IPS-11a (cell line): ENCODE measurements around the gene ACAP1.
A peak's percentile ranks its signal among the peaks of the same experiment; 100 is the strongest.
"Not testable (repeated sequence)": the region's sequence is repeated elsewhere in the genome, so short reads cannot be mapped to it uniquely, and the experiment has no call there.

Experiments
- H3K4me3 ChIP-seq: one replicate; pipeline ENCODE4 v1.5.1; 2013; ENCODE audit warnings: low read depth, low read length, control low read depth

The ACAP1 gene

GRCh38 chr17:7354262-7354843 is 18.0 kb downstream of the ACAP1 start:
- no peak overlapping the region for H3K4me3 ChIP-seq

DNA sequence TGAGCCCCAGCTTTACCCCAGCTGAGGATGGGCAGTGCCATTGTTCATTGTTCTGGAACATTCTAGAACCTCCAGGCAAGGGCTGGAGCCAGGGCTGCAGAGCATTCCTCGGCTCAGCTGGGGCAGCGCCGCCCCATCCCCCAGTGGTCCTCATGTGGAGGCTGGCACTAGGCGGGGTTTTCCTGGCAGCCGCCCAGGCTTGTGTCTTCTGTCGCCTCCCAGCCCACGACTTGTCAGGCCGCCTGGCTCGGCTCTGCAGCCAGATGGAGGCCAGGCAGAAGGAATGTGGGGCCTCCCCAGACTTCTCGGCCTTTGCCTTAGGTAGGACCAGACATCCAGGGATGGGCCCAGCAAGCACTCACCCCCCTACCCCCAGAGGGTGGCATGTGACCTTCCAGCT is 18.7 kb downstream of the ACAP1 start, which contains the start of gene TMEM95:
TMEM95 (plus strand) TSS at position 104 of the 400 bp plus-strand sequence; CDS start at position 153, 49 bp downstream.
- H3K4me3 ChIP-seq, result no peak within 1 kb of the TSS

GRCh38 chr17:7355573-7355972 is 19.2 kb downstream of the ACAP1 start:
- H3K4me3 ChIP-seq, result no peak overlapping the region

- no peak overlapping the region for H3K4me3 ChIP-seq
Measured at GRCh38 chr17:7356072-7356549, 19.8 kb downstream of the ACAP1 start.

GRCh38 chr17:7356756-7357155 is 20.4 kb downstream of the ACAP1 start:
- no peak overlapping the region for H3K4me3 ChIP-seq

DNA sequence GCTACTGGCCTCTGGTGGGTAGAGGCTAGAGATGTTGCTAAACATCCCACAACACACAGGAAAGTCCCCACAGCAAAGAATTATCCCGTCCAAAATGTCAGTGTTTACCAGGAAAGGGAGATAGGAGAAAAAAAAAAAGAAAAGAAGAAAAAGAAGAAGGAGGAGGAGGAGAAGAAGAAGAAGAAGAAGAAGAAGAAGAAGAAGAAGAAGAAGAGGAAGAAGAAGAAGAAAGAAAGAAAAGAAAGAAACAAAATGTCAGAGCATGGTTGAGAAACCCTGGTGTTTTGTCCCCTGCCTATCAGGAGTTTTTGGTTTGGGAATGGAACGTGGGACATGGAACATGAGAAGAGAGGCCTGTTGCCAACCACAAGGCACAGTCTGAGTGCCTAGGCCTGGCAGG is 21.1 kb downstream of the ACAP1 start:
- no peak overlapping the region for H3K4me3 ChIP-seq

GRCh38 chr17:7361906-7362305 is 25.6 kb downstream of the ACAP1 start:
- H3K4me3 ChIP-seq, result no peak overlapping the region

DNA sequence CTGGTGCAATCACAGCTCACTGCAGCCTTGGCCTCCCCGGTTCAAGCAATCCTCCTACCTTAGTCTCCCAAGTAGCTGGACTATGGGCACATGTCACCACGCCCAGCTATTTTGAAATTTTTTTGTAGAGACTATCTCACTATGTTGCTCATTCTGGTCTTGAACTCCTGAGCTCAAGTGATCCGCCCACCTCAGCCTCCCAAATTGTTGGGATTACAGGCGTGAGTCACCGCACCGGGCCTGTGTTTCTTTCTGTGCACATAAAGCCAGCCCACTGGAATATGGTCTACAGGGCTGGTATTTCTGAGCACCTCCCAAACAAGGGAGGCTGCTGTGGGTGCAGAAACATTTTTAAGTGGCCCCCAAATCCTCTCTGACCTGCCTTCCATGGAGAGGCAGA is 27.0 kb downstream of the ACAP1 start:
- no peak overlapping the region for H3K4me3 ChIP-seq

DNA sequence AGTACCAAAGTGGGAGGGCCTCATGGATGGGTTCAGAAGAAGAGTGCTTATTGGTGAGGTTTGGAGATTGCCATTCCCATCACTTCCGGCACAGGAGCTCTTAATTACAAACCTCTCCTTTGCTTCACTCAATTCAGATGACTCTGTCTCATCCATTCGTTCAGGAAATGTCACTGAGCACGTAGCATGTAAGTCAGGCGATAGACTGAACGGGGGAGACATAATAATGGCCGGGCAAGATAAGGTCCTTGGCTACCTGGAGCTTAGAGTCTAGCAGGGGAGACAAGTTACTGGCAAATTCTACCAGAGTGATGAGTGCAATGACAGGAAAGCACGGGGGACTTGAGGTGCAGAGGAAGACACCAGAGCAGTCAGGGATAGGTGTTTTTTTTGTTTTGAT is 29.6 kb downstream of the ACAP1 start:
- not testable (repeated sequence) for H3K4me3 ChIP-seq

DNA sequence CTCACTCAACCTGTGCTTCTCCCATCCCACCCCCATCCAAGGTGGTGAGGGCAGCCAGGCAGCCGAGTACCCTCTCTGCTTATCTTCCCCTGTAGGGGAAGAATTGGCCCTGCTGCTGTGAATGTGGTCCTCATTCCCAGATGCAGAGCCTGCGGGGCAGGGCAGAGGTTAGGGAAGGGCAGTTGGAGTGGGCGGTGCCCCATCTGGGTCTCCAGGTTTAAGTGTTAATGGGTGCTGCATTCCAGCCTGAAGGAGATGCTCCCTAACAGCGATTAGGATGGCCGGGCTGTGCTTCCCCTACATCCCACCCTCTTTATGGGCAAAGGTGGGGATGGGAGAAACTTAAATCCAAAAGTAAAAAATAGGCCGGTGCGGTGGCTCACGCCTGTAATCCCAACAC is 30.8 kb downstream of the ACAP1 start:
- no peak overlapping the region for H3K4me3 ChIP-seq

DNA sequence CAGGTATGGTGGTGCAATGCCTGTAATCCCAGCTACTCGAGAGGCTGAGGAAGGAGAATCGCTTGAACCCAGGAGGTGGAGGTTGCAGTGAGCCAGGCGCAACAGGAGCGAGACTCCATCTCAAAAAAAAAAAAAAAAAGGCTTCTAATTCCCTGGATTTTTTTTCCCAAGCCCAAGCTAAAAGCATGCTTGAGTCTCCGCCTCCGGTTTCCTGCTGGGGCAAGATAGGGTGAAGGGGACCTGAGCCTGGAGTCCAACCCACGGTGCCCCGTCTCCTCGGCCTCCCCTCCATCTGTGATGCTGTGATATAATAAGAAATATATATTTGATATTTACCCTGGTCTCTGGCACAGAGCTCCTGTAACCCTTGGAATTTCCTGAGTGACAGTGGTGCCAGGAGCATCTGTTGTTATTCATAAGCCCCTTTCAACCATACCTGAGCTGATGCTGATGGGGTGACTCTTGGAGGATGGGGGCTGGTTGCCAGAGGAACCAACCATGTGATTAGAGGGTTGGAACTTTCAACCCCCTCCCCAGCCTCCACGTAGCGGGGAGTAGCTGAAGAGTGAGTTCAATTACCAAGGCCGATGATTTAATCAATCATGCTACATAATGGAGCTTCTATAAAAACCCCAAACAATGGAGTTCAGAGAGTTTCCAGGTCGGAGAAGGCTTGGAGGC is 31.7 kb downstream of the ACAP1 start:
- H3K4me3 ChIP-seq, result no peak overlapping the region

DNA sequence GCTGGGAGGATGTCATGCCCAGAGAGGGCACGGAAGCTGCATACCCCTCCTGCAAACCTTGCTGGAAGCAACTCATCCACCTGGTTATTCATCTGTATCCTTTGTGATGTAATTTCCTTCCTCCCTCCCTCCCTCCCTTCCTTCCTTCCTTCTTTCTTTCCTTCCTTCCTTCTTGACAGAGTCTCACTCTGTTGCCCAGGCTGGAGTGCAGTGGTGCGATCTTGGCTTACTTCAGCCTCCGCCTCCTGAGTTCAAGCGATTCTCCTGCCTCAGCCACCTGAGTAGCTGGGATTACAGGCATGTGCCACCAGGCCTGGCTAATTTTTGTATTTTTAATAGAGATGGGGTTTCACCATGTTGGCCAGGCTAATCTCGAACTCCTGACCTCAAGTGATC is 32.3 kb downstream of the ACAP1 start:
- not testable (repeated sequence) for H3K4me3 ChIP-seq

GRCh38 chr17:7369825-7370224 is 33.5 kb downstream of the ACAP1 start:
- no peak overlapping the region for H3K4me3 ChIP-seq

GRCh38 chr17:7370853-7371252 is 34.5 kb downstream of the ACAP1 start:
- H3K4me3 ChIP-seq, result no peak overlapping the region

DNA sequence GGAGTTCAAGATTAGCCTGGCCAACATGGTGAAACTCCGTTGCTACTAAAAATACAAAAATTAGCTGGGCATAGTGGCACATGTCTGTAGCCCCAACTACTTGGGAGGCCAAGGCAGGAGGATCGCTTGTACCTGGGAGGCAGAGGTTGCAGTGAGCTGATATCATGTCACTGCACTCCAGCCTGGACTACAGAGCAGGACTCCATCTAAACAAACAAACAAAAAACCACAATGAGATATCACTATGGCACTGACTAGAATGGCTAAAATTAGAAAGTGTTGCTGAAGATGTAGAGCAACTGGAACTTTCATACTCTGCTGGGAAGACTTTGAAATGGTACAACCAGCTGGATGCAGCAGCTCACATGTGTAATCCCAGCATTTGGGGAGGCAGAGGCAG is 38.0 kb downstream of the ACAP1 start:
- no peak overlapping the region for H3K4me3 ChIP-seq

- no peak overlapping the region for H3K4me3 ChIP-seq
Measured at GRCh38 chr17:7379134-7379533, 42.8 kb downstream of the ACAP1 start.

- no peak overlapping the region for H3K4me3 ChIP-seq
Measured at GRCh38 chr17:7380321-7380720, 44.0 kb downstream of the ACAP1 start.

- H3K4me3 ChIP-seq, result peak within 1 kb of the TSS; percentile 50
Measured at GRCh38 chr17:7380855-7381683, 44.7 kb downstream of the ACAP1 start, which contains the start of gene TNK1. TNK1 (plus strand) TSS chr17:7381089; CDS start chr17:7382927, 1,838 bp downstream.

DNA sequence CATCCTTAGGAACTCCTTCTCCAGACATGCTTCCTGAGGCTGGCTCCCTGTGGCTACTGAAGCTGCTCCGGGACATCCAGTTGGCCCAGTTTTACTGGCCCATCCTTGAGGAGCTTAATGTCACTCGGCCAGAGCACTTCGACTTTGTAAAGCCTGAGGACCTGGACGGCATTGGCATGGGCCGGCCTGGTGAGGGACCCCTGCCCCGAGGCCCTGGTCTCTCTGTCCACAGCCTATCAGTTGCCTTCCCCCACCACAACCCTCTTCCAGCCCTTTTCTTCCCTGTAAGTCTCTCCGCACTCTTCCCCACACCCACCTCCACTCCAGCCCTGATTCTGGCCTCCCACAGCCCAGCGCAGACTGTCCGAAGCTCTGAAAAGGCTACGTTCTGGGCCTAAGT is 46.6 kb downstream of the ACAP1 start:
- no peak overlapping the region for H3K4me3 ChIP-seq

- H3K4me3 ChIP-seq, result no peak overlapping the region
Measured at GRCh38 chr17:7383371-7383741, 47.0 kb downstream of the ACAP1 start.

- peak overlapping the region; percentile 43 for H3K4me3 ChIP-seq
Measured at GRCh38 chr17:7383742-7384488, 47.6 kb downstream of the ACAP1 start.
